ENCODE measurements around the gene VAC14. TPM values are rescaled to one million over a fixed set of nuclear protein-coding genes. Genes with fewer than 3 reads are reported as not detected.
A peak's percentile ranks its signal among the peaks of the same experiment; 100 is the strongest.
"Not testable (repeated sequence)": the region's sequence is repeated elsewhere in the genome, so short reads cannot be mapped to it uniquely, and the experiment has no call there.

VAC14 gene
- total RNA-seq (10 to 100 TPM; 27.6 to 54.6 TPM), polyA plus RNA-seq (10 to 100 TPM; 47.2 to 60.8 TPM)
- long read RNA-seq, donor 1, transcript VAC14-212 (1 exons, 3,609 nt): major isoform, 8 of 11 reads
- long read RNA-seq, donor 1, partial matches to known transcripts: 0 of 11 reads
- long read RNA-seq, donor 1, other reads (novel, unspliced or antisense): 0 of 11 reads
- long read RNA-seq, donor 2, partial matches to known transcripts: 0 of 4 reads
- long read RNA-seq, donor 2, other reads (novel, unspliced or antisense): 0 of 4 reads
- long read RNA-seq, donor 3, partial matches to known transcripts: 0 of 6 reads
- long read RNA-seq, donor 3, other reads (novel, unspliced or antisense): 0 of 6 reads
- long read RNA-seq, donor 4, partial matches to known transcripts: 0 of 6 reads
- long read RNA-seq, donor 4, other reads (novel, unspliced or antisense): 0 of 6 reads
- long read RNA-seq, donor 5, transcript VAC14-201 (19 exons, 3,099 nt): major isoform, 7 of 15 reads
- long read RNA-seq, donor 5, transcript VAC14-212 (1 exons, 3,609 nt): major isoform, 7 of 15 reads
- long read RNA-seq, donor 5, partial matches to known transcripts: 0 of 15 reads
- long read RNA-seq, donor 5, other reads (novel, unspliced or antisense): 0 of 15 reads

- peaks cover 0 to 3% (median 0%) of the 10 kb centered on the region in 4 donors for H3K36me3 ChIP-seq (ENCODE audit: control insufficient read depth in 4 of 4, insufficient read depth in 4 of 4, low read length in 4 of 4)
- peak; percentile 80 to 94 (median 90) for DNase-seq
- H3K9ac ChIP-seq (ENCODE audit: insufficient read depth in 1 of 2, low read length in 2 of 2): peak within 1 kb of the TSS; percentile 57 to 59
- H3K27me3 ChIP-seq (ENCODE audit: control insufficient read depth in 3 of 3, insufficient read depth in 3 of 3, low read length in 2 of 3): no peaks in the 10 kb centered on the region
- peaks cover 0 to 11% (median 2%) of the 10 kb centered on the region in 5 donors for H3K4me1 ChIP-seq (ENCODE audit: control insufficient read depth in 5 of 5, insufficient read depth in 5 of 5, low read length in 5 of 5)
- ATAC-seq (ENCODE audit: insufficient read depth, low FRiP score): peak; percentile 95
- H3K9me3 ChIP-seq (ENCODE audit: control insufficient read depth in 4 of 4, insufficient read depth in 3 of 4, low read length in 3 of 4): peaks cover 0 to 4% (median 0%) of the 10 kb centered on the region in 4 donors
- no peak for TF ChIP-seq CTCF (IDR thresholded peaks at IDR 0.05; ENCODE audit: control extremely low read depth, extremely low read depth)
- peak within 1 kb of the TSS; percentile 55 to 82 for H3K27ac ChIP-seq (ENCODE audit: low read depth in 1 of 2, low read length in 1 of 2)
- WGBS, 2 donors: 0 to 1% methylated on average over 63 to 64 of the region's 64 CpGs
- H3K4me3 ChIP-seq: peak within 1 kb of the TSS; percentile 95
Measured at GRCh38 chr16:70800781-70801480, at the start of gene VAC14. Gene VAC14 (minus strand): TSS chr16:70801158. CDS start chr16:70800900, 258 bp downstream.

- WGBS, 2 donors: 87 to 90% methylated on average over 1 of the region's 4 CpGs
Measured at GRCh38 chr16:70823498-70824118, 22.6 kb upstream of the VAC14 start.

GRCh38 chr16:70822734-70823133 is 21.8 kb upstream of the VAC14 start:
- not testable (repeated sequence) for H3K9me3 ChIP-seq (ENCODE audit: control insufficient read depth in 4 of 4, insufficient read depth in 3 of 4, low read length in 3 of 4); H3K4me1 ChIP-seq (ENCODE audit: control insufficient read depth in 5 of 5, insufficient read depth in 5 of 5, low read length in 5 of 5); H3K27me3 ChIP-seq (ENCODE audit: control insufficient read depth in 3 of 3, insufficient read depth in 3 of 3, low read length in 2 of 3); H3K4me3 ChIP-seq; H3K36me3 ChIP-seq (ENCODE audit: control insufficient read depth in 4 of 4, insufficient read depth in 4 of 4, low read length in 4 of 4); ATAC-seq (ENCODE audit: insufficient read depth, low FRiP score); H3K27ac ChIP-seq (ENCODE audit: low read depth in 1 of 2, low read length in 1 of 2); H3K9ac ChIP-seq (ENCODE audit: insufficient read depth in 1 of 2, low read length in 2 of 2); DNase-seq
- WGBS, 2 donors: 30 to 36% methylated on average over 1 of the region's 2 CpGs

More at GRCh38 chr16:70823498-70824118, 22.6 kb upstream of the VAC14 start:
- not testable (repeated sequence) for H3K4me1 ChIP-seq (ENCODE audit: control insufficient read depth in 5 of 5, insufficient read depth in 5 of 5, low read length in 5 of 5); H3K27ac ChIP-seq (ENCODE audit: low read depth in 1 of 2, low read length in 1 of 2); ATAC-seq (ENCODE audit: insufficient read depth, low FRiP score); H3K9ac ChIP-seq (ENCODE audit: insufficient read depth in 1 of 2, low read length in 2 of 2); DNase-seq; H3K36me3 ChIP-seq (ENCODE audit: control insufficient read depth in 4 of 4, insufficient read depth in 4 of 4, low read length in 4 of 4); H3K4me3 ChIP-seq; H3K27me3 ChIP-seq (ENCODE audit: control insufficient read depth in 3 of 3, insufficient read depth in 3 of 3, low read length in 2 of 3); H3K9me3 ChIP-seq (ENCODE audit: control insufficient read depth in 4 of 4, insufficient read depth in 3 of 4, low read length in 3 of 4)

GRCh38 chr16:70818088-70818487 is 17.1 kb upstream of the VAC14 start:
- WGBS, 2 donors: 83 to 91% methylated on average over 8 to 11 of the region's 13 CpGs
- not testable (repeated sequence) for ATAC-seq (ENCODE audit: insufficient read depth, low FRiP score); H3K9me3 ChIP-seq (ENCODE audit: control insufficient read depth in 4 of 4, insufficient read depth in 3 of 4, low read length in 3 of 4); DNase-seq; H3K9ac ChIP-seq (ENCODE audit: insufficient read depth in 1 of 2, low read length in 2 of 2); H3K27me3 ChIP-seq (ENCODE audit: control insufficient read depth in 3 of 3, insufficient read depth in 3 of 3, low read length in 2 of 3); H3K4me3 ChIP-seq; H3K4me1 ChIP-seq (ENCODE audit: control insufficient read depth in 5 of 5, insufficient read depth in 5 of 5, low read length in 5 of 5); H3K27ac ChIP-seq (ENCODE audit: low read depth in 1 of 2, low read length in 1 of 2); H3K36me3 ChIP-seq (ENCODE audit: control insufficient read depth in 4 of 4, insufficient read depth in 4 of 4, low read length in 4 of 4)

Measured in lung (tissue), 16 donors.